ENCODE data around the gene ADGRV1. TPM values are rescaled to one million over a fixed set of nuclear protein-coding genes. Genes with fewer than 3 reads are reported as not detected.

ADGRV1 gene
- polyA plus RNA-seq, 1 donor from 2014 or later, result 3.7 TPM

DNA sequence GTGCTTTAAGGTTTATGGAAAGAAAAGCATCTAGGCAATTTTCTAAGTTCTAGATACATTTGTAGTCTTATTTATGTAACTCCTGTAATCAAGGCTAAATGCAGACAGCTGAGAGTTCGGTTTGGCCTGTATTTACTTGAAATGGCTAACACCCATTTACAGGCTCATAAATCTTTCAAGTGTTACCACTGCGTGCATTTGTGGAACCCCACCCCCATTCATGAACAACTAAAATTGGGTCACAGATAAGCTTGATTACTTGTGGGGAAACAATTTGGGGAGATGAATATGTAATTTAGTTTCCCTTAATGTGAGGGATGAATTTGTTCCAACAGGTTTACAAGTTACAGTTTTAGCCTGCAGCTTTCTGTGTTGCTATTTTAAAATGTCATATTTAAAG is 463.9 kb downstream of the ADGRV1 start:
- no peak overlapping the region for H2AFZ ChIP-seq (ENCODE audit: low read depth, low read length)
- no peak overlapping the region for H3K4me2 ChIP-seq (ENCODE audit: low read length)
- H3K36me3 ChIP-seq (ENCODE audit: insufficient read depth, low read length), result no peaks in the 10 kb centered on the region
- no peaks in the 10 kb centered on the region for H3K9me2 ChIP-seq (ENCODE audit: insufficient read depth, low read length)
- H3F3A ChIP-seq (ENCODE audit: insufficient read depth, low read length, poor library complexity, severe bottlenecking), result no peaks in the 10 kb centered on the region
- no peaks in the 10 kb centered on the region for H3K9me3 ChIP-seq (ENCODE audit: low read length)
- H3K27ac ChIP-seq (ENCODE audit: low read length), result no peak overlapping the region
- H3K79me2 ChIP-seq (replicated peaks; ENCODE audit: insufficient read depth, low read length), result no peaks in the 10 kb centered on the region
- H3K27me3 ChIP-seq (ENCODE audit: insufficient read depth, low read depth, low read length), result no peaks in the 10 kb centered on the region
- no peaks in the 10 kb centered on the region for H4K20me1 ChIP-seq (ENCODE audit: insufficient read depth)
- TF ChIP-seq SMC3 (conservative IDR thresholded peaks at IDR 0.05; ENCODE audit: poor library complexity), result no peak
- no peak for TF ChIP-seq RAD21 (conservative IDR thresholded peaks at IDR 0.05)
- no peak for TF ChIP-seq EP300 (conservative IDR thresholded peaks at IDR 0.05; ENCODE audit: poor library complexity, severe bottlenecking)
- TF ChIP-seq POLR2AphosphoS5 (IDR thresholded peaks at IDR 0.05), result no peak
- TF ChIP-seq EZH2 (IDR thresholded peaks at IDR 0.05; ENCODE audit: borderline replicate concordance, insufficient read depth, low read length, poor library complexity, severe bottlenecking), result no peak
- no peak for TF ChIP-seq TAF1 (IDR thresholded peaks at IDR 0.05; ENCODE audit: low read depth)
- TF ChIP-seq, protein P1, sequence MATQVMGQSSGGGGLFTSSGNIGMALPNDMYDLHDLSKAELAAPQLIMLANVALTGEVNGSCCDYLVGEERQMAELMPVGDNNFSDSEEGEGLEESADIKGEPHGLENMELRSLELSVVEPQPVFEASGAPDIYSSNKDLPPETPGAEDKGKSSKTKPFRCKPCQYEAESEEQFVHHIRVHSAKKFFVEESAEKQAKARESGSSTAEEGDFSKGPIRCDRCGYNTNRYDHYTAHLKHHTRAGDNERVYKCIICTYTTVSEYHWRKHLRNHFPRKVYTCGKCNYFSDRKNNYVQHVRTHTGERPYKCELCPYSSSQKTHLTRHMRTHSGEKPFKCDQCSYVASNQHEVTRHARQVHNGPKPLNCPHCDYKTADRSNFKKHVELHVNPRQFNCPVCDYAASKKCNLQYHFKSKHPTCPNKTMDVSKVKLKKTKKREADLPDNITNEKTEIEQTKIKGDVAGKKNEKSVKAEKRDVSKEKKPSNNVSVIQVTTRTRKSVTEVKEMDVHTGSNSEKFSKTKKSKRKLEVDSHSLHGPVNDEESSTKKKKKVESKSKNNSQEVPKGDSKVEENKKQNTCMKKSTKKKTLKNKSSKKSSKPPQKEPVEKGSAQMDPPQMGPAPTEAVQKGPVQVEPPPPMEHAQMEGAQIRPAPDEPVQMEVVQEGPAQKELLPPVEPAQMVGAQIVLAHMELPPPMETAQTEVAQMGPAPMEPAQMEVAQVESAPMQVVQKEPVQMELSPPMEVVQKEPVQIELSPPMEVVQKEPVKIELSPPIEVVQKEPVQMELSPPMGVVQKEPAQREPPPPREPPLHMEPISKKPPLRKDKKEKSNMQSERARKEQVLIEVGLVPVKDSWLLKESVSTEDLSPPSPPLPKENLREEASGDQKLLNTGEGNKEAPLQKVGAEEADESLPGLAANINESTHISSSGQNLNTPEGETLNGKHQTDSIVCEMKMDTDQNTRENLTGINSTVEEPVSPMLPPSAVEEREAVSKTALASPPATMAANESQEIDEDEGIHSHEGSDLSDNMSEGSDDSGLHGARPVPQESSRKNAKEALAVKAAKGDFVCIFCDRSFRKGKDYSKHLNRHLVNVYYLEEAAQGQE (IDR thresholded peaks at IDR 0.05; ENCODE audit: borderline replicate concordance), result no peak
- no peak for TF ChIP-seq MXI1 (conservative IDR thresholded peaks at IDR 0.05; ENCODE audit: poor library complexity, severe bottlenecking)
- TF ChIP-seq, protein P2, sequence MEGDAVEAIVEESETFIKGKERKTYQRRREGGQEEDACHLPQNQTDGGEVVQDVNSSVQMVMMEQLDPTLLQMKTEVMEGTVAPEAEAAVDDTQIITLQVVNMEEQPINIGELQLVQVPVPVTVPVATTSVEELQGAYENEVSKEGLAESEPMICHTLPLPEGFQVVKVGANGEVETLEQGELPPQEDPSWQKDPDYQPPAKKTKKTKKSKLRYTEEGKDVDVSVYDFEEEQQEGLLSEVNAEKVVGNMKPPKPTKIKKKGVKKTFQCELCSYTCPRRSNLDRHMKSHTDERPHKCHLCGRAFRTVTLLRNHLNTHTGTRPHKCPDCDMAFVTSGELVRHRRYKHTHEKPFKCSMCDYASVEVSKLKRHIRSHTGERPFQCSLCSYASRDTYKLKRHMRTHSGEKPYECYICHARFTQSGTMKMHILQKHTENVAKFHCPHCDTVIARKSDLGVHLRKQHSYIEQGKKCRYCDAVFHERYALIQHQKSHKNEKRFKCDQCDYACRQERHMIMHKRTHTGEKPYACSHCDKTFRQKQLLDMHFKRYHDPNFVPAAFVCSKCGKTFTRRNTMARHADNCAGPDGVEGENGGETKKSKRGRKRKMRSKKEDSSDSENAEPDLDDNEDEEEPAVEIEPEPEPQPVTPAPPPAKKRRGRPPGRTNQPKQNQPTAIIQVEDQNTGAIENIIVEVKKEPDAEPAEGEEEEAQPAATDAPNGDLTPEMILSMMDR (IDR thresholded peaks at IDR 0.05; ENCODE audit: poor library complexity, severe bottlenecking), result no peak
- no peak overlapping the region for H3K9ac ChIP-seq (ENCODE audit: low read length)
- H3K4me3 ChIP-seq (ENCODE audit: low read length), result no peak overlapping the region

DNA sequence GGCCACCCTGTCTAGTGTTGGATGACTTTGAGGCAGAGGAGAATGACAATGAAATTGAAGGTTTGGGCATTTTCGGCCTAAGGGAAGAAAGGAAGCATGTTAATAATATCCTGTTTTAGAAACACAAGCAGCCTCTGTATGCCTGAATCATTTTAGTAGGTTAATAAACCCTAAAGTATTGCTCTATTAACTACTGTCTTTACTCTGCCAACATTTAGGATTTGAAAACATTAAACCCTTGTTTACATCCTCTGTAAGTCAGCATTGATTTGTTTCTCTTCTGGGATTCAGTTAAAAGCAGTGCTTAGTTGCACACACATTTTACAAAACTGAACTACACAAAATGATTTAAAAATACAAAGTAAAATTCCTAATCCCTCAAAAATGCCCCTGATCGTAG is 465.6 kb downstream of the ADGRV1 start:
- H3K9me2 ChIP-seq (ENCODE audit: insufficient read depth, low read length), result no peaks in the 10 kb centered on the region
- no peak overlapping the region for H3K9ac ChIP-seq (ENCODE audit: low read length)
- H3K4me3 ChIP-seq (ENCODE audit: low read length), result no peak overlapping the region
- no peak overlapping the region for H3K27ac ChIP-seq (ENCODE audit: low read length)
- H3K9me3 ChIP-seq (ENCODE audit: low read length), result no peaks in the 10 kb centered on the region
- no peak overlapping the region for H3K4me2 ChIP-seq (ENCODE audit: low read length)
- no peaks in the 10 kb centered on the region for H3K27me3 ChIP-seq (ENCODE audit: insufficient read depth, low read depth, low read length)
- H3K36me3 ChIP-seq (ENCODE audit: insufficient read depth, low read length), result no peaks in the 10 kb centered on the region
- no peak overlapping the region for H2AFZ ChIP-seq (ENCODE audit: low read depth, low read length)
- TF ChIP-seq TAF1 (IDR thresholded peaks at IDR 0.05; ENCODE audit: low read depth) (no peak), SMC3 (conservative IDR thresholded peaks at IDR 0.05; ENCODE audit: poor library complexity) (no peak), EZH2 (IDR thresholded peaks at IDR 0.05; ENCODE audit: borderline replicate concordance, insufficient read depth, low read length, poor library complexity, severe bottlenecking) (no peak), POLR2AphosphoS5 (IDR thresholded peaks at IDR 0.05) (no peak), MXI1 (conservative IDR thresholded peaks at IDR 0.05; ENCODE audit: poor library complexity, severe bottlenecking) (no peak), EP300 (conservative IDR thresholded peaks at IDR 0.05; ENCODE audit: poor library complexity, severe bottlenecking) (no peak), RAD21 (conservative IDR thresholded peaks at IDR 0.05) (no peak)
- TF ChIP-seq, protein P1 (IDR thresholded peaks at IDR 0.05; ENCODE audit: borderline replicate concordance), result no peak
- TF ChIP-seq, protein P2 (IDR thresholded peaks at IDR 0.05; ENCODE audit: poor library complexity, severe bottlenecking), result no peak
- H4K20me1 ChIP-seq (ENCODE audit: insufficient read depth), result no peaks in the 10 kb centered on the region
- no peaks in the 10 kb centered on the region for H3K79me2 ChIP-seq (replicated peaks; ENCODE audit: insufficient read depth, low read length)
- H3F3A ChIP-seq (ENCODE audit: insufficient read depth, low read length, poor library complexity, severe bottlenecking), result no peaks in the 10 kb centered on the region

Data from neural cell (in vitro differentiated cells).